Mononuclear cell (primary cell): Measurements from ENCODE around the gene FAM9B. TPM values are rescaled to one million over a fixed set of nuclear protein-coding genes. Genes with fewer than 3 reads are reported as not detected.
"Not testable (repeated sequence)": the region's sequence is repeated elsewhere in the genome, so short reads cannot be mapped to it uniquely, and the experiment has no call there.

Source experiments
- H3K27me3 ChIP-seq: 2 replicates; pipeline ENCODE4 v1.6.0; 2011; ENCODE audit warnings: low read length, control low read depth; ENCODE audit not compliant: insufficient read depth
- H3K4me1 ChIP-seq: 2 replicates; pipeline ENCODE4 v1.5.1; 2011; ENCODE audit warnings: mild to moderate bottlenecking, low read length, control low read depth; ENCODE audit not compliant: insufficient read depth
- H3K4me3 ChIP-seq: 2 replicates; pipeline ENCODE4 v1.5.1; 2011; ENCODE audit warnings: mild to moderate bottlenecking, low read length, moderate library complexity
- H3K9me3 ChIP-seq: 2 replicates; pipeline ENCODE4 v1.5.1; 2011; ENCODE audit warnings: low read depth, mild to moderate bottlenecking, control low read depth, low read length
- total RNA-seq: library from RNA; depleted of rRNA; stranded (reverse); fragments of >200 nt; gene quantifications from one replicate; pipeline ENCODE4 v1.2.3, GENCODE V29; 2012

Gene FAM9B
- total RNA-seq, 1 donor: 0.10 TPM

GRCh38 chrX:9023293-9023692 is 10.6 kb downstream of the FAM9B start:
- Histone ChIP-seq H3K4me3 (no peak overlapping the region), H3K9me3 (no peaks in the 10 kb centered on the region), H3K27me3 (no peaks in the 10 kb centered on the region), H3K4me1 (no peaks in the 10 kb centered on the region)

DNA sequence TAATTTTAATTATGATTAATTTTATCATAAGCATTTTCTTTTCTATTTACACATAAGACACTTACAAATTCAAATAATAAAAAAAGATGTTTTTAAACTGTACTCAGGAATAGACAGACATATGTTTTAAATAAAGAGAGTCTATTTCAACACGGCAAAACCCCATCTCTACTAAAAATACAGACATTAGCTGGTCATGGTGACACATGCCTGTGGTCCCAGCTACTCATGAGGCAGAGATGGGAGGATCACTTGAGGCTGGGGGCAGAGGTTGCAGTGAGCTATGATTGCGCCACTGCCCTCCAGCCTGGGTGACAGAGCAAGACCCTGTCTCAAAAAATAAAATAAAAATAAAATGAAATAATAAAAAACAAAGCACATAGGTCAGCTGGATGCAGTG is 14.8 kb downstream of the FAM9B start:
- no peak overlapping the region for H3K4me3 ChIP-seq
- H3K4me1 ChIP-seq: no peaks in the 10 kb centered on the region
- H3K9me3 ChIP-seq: no peaks in the 10 kb centered on the region
- H3K27me3 ChIP-seq: no peaks in the 10 kb centered on the region

DNA sequence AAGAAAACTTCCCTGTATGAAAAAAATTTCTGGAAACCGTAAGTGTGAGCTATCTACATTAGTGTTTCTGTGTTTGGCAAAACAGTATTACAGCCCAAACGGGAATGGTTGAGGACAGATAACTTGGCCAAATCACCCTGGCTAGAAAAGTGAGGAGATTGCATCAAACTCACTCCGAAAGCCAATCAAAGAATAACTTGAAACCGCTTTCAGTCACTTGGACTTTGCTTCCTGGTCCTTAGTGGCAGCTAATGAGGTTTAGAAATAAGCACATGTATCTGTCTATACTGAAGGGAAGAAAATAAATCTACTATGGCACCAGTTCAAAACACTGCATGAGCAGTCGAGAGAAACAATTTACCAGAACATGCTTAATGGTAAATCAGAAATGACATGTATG is 15.6 kb downstream of the FAM9B start:
- not testable (repeated sequence) for H3K9me3 ChIP-seq, H3K4me3 ChIP-seq, H3K4me1 ChIP-seq, H3K27me3 ChIP-seq

- H3K4me1 ChIP-seq: no peaks in the 10 kb centered on the region
- H3K4me3 ChIP-seq: no peak overlapping the region
- no peaks in the 10 kb centered on the region for H3K9me3 ChIP-seq
- H3K27me3 ChIP-seq: no peaks in the 10 kb centered on the region
Observed at GRCh38 chrX:9003041-9003440, 30.9 kb downstream of the FAM9B start.

- Histone ChIP-seq H3K4me3 (no peak overlapping the region), H3K27me3 (no peaks in the 10 kb centered on the region), H3K4me1 (no peaks in the 10 kb centered on the region), H3K9me3 (no peaks in the 10 kb centered on the region)
Observed at GRCh38 chrX:8988446-8988845, 45.5 kb downstream of the FAM9B start.

DNA sequence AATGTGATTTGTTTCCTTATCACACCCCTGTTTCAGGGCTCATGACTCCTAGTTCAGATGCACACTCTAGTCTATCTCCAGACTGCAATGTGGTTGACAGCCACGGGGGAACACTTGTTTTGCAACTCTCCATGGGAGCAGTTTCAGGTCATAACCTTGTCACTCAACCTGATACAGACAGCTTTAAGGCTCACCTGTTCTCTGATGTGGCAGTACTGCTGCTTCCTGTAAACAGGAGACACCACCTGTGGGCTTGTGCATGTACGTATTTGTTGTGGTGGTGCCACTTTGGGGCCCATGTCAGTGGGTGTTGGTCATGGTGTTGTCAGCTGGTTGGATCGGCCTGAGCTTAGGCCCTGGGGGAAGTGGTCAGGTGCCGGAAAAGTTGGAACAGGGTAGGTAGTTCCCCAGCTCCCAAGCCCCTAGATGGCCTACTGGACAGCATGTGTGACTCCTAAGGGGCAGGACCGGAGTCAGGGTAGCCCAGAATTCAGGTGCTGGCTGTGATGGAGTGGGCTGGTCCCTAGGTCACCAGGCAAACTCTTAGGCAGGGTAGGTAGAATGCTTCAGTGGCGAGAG is 46.2 kb downstream of the FAM9B start:
- no peaks in the 10 kb centered on the region for H3K9me3 ChIP-seq
- no peaks in the 10 kb centered on the region for H3K27me3 ChIP-seq
- H3K4me1 ChIP-seq: no peaks in the 10 kb centered on the region
- H3K4me3 ChIP-seq: no peak overlapping the region

GRCh38 chrX:8984231-8984630 is 49.7 kb downstream of the FAM9B start:
- Histone ChIP-seq H3K4me3 (no peak overlapping the region), H3K4me1 (no peaks in the 10 kb centered on the region), H3K27me3 (no peaks in the 10 kb centered on the region), H3K9me3 (no peaks in the 10 kb centered on the region)

DNA sequence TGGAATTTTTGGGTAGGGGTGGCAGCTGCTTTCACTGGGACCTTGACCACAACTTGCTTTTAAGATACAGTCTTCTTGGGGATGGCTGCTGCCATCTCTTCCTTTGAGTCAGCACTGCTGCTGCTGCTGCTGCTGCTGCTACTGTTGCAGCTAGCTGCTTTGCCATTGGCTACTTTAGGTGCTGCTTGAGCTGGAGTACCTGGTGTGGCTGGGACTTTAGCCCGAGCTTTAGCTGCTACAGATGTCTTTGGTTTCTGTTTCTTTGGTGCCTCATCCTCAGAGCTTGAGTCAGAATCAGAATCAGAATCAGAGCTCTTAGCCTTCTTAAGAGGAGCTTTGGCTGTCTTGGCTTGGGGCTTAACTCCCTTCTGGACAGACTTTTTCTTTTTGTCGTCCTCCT is 52.2 kb downstream of the FAM9B start:
- no peaks in the 10 kb centered on the region for H3K9me3 ChIP-seq
- H3K27me3 ChIP-seq: no peaks in the 10 kb centered on the region
- H3K4me1 ChIP-seq: no peaks in the 10 kb centered on the region
- no peak overlapping the region for H3K4me3 ChIP-seq

DNA sequence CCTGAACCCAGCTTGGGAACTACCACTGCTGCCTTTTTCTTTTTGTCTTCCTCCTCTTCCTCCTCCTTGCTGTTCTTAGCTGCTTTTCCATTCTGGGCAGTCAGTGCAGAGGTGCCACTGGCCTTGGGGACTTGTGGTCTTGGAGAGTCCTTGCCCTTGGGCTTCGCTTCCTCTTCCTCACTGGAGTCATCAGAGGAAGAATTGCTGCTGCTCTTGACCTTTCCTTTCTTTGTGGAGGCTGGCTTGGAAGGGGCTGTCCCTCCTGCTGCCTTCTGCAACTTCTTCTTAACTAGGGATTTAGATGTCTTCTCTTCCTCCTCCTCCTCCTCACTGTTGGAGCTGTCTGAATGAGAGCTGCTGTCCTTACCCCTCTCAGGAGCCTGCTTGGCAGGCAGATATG is 53.2 kb downstream of the FAM9B start:
- H3K9me3 ChIP-seq: no peaks in the 10 kb centered on the region
- no peaks in the 10 kb centered on the region for H3K4me1 ChIP-seq
- H3K4me3 ChIP-seq: no peak overlapping the region
- no peaks in the 10 kb centered on the region for H3K27me3 ChIP-seq

Other genes with a start within 250 kb of the FAM9B start
- gene FAM9A, start 232.7 kb downstream of the FAM9B start, total RNA-seq: not detected